Measurements from ENCODE around the gene LPA.

Gene LPA

GRCh38 chr6:160507420-160507819 is 156.7 kb downstream of the LPA start:
- H3K4me2 ChIP-seq, result peak overlapping the region in 8 of 11 experiments; percentile 55 to 80 (median 60); a peak in 16 of 22 replicates
- peaks cover 0 to 15% (median 12%) of the 10 kb centered on the region in 10 experiments; a peak in 14 of 20 replicates for H3K4me1 ChIP-seq
- H4K20me1 ChIP-seq, result no peaks in the 10 kb centered on the region
- no peak overlapping the region for H3K4me3 ChIP-seq
- H3K9me3 ChIP-seq (replicated peaks in 1 of 11), result peaks cover 23 to 31% (median 29%) of the 10 kb centered on the region in 11 experiments
- H3K27me3 ChIP-seq, result no peaks in the 10 kb centered on the region
- H3K36me3 ChIP-seq, result no peaks in the 10 kb centered on the region; a peak in 2 of 22 replicates
- H3K27ac ChIP-seq, result no peak overlapping the region
- no peak for TF ChIP-seq Cebpa-rat (IDR thresholded peaks at IDR 0.05)
- H3K9ac ChIP-seq, result no peak overlapping the region

- Histone ChIP-seq H3K9me3 (replicated peaks in 1 of 11) (peaks cover 24 to 36% (median 30%) of the 10 kb centered on the region in 11 experiments), H4K20me1 (no peaks in the 10 kb centered on the region), H3K9ac (no peak overlapping the region), H3K4me1 (peaks cover 0 to 15% (median 12%) of the 10 kb centered on the region in 10 experiments; a peak in 14 of 20 replicates), H3K4me2 (no peak overlapping the region), H3K27ac (no peak overlapping the region), H3K36me3 (no peaks in the 10 kb centered on the region; a peak in 3 of 22 replicates), H3K27me3 (no peaks in the 10 kb centered on the region), H3K4me3 (no peak overlapping the region)
- no peak for TF ChIP-seq Cebpa-rat (IDR thresholded peaks at IDR 0.05)
These were observed 158.1 kb downstream of the LPA start for GRCh38 chr6:160505970-160506369.

- Histone ChIP-seq H3K27me3 (no peaks in the 10 kb centered on the region), H3K4me1 (no peaks in the 10 kb centered on the region), H3K36me3 (peaks cover 0 to 5% (median 0%) of the 10 kb centered on the region in 11 experiments; a peak in 5 of 22 replicates), H3K4me3 (no peak overlapping the region), H3K27ac (no peak overlapping the region), H3K9me3 (replicated peaks in 1 of 11) (peaks cover 24 to 36% (median 30%) of the 10 kb centered on the region in 11 experiments), H4K20me1 (no peaks in the 10 kb centered on the region), H3K9ac (no peak overlapping the region), H3K4me2 (no peak overlapping the region)
- TF ChIP-seq Cebpa-rat (IDR thresholded peaks at IDR 0.05), result no peak
These were observed 163.4 kb downstream of the LPA start for GRCh38 chr6:160500639-160501038.

GRCh38 chr6:160494576-160494975 is 169.5 kb downstream of the LPA start:
- Histone ChIP-seq H3K4me2 (no peak overlapping the region), H3K36me3 (peaks cover 0 to under 1% (median 0%) of the 10 kb centered on the region in 11 experiments; a peak in 1 of 22 replicates)

GRCh38 chr6:160489091-160489490 is 175.0 kb downstream of the LPA start:
- Histone ChIP-seq H3K9ac (no peak overlapping the region), H3K4me2 (no peak overlapping the region), H3K36me3 (no peaks in the 10 kb centered on the region; a peak in 1 of 22 replicates), H4K20me1 (no peaks in the 10 kb centered on the region), H3K27me3 (no peaks in the 10 kb centered on the region), H3K4me1 (no peaks in the 10 kb centered on the region), H3K9me3 (replicated peaks in 1 of 11) (no peaks in the 10 kb centered on the region), H3K4me3 (no peak overlapping the region), H3K27ac (no peak overlapping the region)
- TF ChIP-seq Cebpa-rat (IDR thresholded peaks at IDR 0.05), result no peak

More at GRCh38 chr6:160494576-160494975, 169.5 kb downstream of the LPA start:
- Histone ChIP-seq H3K4me3 (no peak overlapping the region), H3K9me3 (replicated peaks in 1 of 11) (no peaks in the 10 kb centered on the region), H3K4me1 (no peaks in the 10 kb centered on the region), H3K27me3 (no peaks in the 10 kb centered on the region), H4K20me1 (no peaks in the 10 kb centered on the region), H3K27ac (no peak overlapping the region), H3K9ac (no peak overlapping the region)
- TF ChIP-seq Cebpa-rat (IDR thresholded peaks at IDR 0.05), result no peak

GRCh38 chr6:160487116-160487515 is 177.0 kb downstream of the LPA start:
- peaks cover 0 to 6% (median under 1%) of the 10 kb centered on the region in 11 experiments; a peak in 8 of 22 replicates for H3K9me3 ChIP-seq (replicated peaks in 1 of 11)
- no peak overlapping the region for H3K4me3 ChIP-seq
- H3K27ac ChIP-seq, result no peak overlapping the region
- no peak overlapping the region for H3K9ac ChIP-seq
- H3K4me2 ChIP-seq, result no peak overlapping the region
- peaks cover 0 to under 1% (median 0%) of the 10 kb centered on the region in 11 experiments; a peak in 1 of 22 replicates for H3K36me3 ChIP-seq
- no peaks in the 10 kb centered on the region for H4K20me1 ChIP-seq
- TF ChIP-seq Cebpa-rat (IDR thresholded peaks at IDR 0.05), result no peak
- H3K4me1 ChIP-seq, result no peaks in the 10 kb centered on the region
- no peaks in the 10 kb centered on the region for H3K27me3 ChIP-seq
